ENCODE results near the gene SLC14A1.

Gene SLC14A1

GRCh38 chr18:45792506-45793263 lies 68.7 kb downstream of the SLC14A1 start:
- DNase-seq (ENCODE audit: low read depth), result no peak
- TF ChIP-seq, protein P1, sequence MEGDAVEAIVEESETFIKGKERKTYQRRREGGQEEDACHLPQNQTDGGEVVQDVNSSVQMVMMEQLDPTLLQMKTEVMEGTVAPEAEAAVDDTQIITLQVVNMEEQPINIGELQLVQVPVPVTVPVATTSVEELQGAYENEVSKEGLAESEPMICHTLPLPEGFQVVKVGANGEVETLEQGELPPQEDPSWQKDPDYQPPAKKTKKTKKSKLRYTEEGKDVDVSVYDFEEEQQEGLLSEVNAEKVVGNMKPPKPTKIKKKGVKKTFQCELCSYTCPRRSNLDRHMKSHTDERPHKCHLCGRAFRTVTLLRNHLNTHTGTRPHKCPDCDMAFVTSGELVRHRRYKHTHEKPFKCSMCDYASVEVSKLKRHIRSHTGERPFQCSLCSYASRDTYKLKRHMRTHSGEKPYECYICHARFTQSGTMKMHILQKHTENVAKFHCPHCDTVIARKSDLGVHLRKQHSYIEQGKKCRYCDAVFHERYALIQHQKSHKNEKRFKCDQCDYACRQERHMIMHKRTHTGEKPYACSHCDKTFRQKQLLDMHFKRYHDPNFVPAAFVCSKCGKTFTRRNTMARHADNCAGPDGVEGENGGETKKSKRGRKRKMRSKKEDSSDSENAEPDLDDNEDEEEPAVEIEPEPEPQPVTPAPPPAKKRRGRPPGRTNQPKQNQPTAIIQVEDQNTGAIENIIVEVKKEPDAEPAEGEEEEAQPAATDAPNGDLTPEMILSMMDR (conservative IDR thresholded peaks at IDR 0.05; ENCODE audit: low read length), result no peak
- no peak overlapping the region for H3K4me3 ChIP-seq (ENCODE audit: low read length)

DNA sequence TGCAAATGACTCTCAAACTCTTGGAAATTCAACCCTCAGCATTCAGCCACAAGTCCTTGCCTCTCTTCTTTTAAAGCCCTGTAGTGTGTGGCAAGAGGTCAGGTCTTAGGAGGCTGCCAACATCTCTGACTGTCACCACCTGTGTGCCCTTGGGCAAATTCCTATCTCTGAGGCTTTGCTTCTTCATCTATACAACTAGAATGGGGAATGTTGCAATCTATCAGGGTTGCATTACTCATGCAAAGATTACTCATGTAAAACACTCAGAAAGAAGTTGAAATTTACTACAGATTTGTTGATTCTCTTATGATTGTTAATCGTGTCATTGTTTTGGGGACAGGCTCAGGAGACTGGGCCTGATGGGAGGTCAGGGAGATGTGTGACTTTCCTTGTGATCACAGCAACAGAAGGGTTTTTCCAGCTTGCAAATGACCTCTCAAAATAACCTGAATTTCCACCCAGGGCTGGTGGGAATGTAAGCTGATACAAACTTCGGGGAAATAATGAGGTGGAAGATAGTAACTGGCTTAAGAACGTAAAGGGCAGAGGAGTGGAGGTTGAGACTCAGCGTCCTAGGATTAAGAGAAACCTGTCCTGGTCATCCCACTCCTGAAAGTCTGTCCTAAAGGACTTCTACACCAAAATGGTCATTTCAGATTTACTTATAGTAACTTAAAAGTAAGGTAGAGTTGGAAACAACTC lies 69.4 kb downstream of the SLC14A1 start:
- DNase-seq (ENCODE audit: low read depth), result peak; percentile 93
- H3K4me3 ChIP-seq (ENCODE audit: low read length), result no peak overlapping the region
- TF ChIP-seq, protein P1 (conservative IDR thresholded peaks at IDR 0.05; ENCODE audit: low read length), result no peak

DNA sequence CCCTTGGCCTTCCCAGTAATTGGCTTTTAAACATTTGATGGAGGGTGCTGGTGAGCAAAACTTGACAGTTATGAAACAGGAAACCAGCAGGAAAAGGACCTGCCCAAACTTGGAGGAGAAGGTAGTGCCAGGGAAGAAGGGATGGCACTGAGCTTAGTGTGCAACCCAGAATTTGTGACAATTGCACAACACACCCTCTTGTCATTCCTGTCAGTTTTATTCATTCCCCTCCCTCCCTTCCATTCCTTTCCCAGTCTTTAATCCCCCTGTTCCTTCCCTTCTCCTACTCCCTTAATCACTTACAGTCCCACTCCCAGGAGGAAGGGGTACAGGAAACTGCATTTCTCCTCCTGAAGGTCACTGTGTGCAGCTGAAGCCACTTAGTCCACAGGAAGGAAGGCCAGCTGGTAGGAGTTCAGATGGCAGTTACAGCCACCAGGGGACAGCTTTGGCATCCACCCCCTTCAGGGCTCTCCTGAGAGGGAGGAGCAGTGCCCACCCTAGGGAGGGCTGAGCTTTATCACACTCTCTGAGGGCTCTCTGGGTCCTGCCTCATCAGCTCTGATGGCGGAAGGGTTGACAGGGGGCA lies 77.5 kb downstream of the SLC14A1 start:
- TF ChIP-seq, protein P1 (conservative IDR thresholded peaks at IDR 0.05; ENCODE audit: low read length), result peak; percentile 3; the same call in 1 of the 2 replicates
- peak; percentile 34 for DNase-seq (ENCODE audit: low read depth)
- no peak overlapping the region for H3K4me3 ChIP-seq (ENCODE audit: low read length)

Data from AG10803 (cell line).